Measurements from ENCODE around the gene SLC35F6.

Gene SLC35F6

GRCh38 chr2:26764078-26764887 is at the start of gene SLC35F6:
Gene SLC35F6, plus strand, starts transcription at chr2:26764284. Its CDS starts 66 bp downstream, at chr2:26764350.
- peak within 1 kb of the TSS; percentile 96 for H3K4me3 ChIP-seq (ENCODE audit: low read length)
- DNase-seq (ENCODE audit: low read depth) = peak; percentile 78
- TF ChIP-seq CTCF (conservative IDR thresholded peaks at IDR 0.05; ENCODE audit: low read length) = no peak

GRCh38 chr2:26715528-26716270 is 48.4 kb upstream of the SLC35F6 start:
- DNase-seq (ENCODE audit: low read depth) = no peak
- no peak for TF ChIP-seq CTCF (conservative IDR thresholded peaks at IDR 0.05; ENCODE audit: low read length)
- no peak overlapping the region for H3K4me3 ChIP-seq (ENCODE audit: low read length)

- DNase-seq (ENCODE audit: low read depth) = no peak
Measured at GRCh38 chr2:26716340-26716739, 47.7 kb upstream of the SLC35F6 start.

GRCh38 chr2:26716769-26717168 is 47.3 kb upstream of the SLC35F6 start:
- DNase-seq (ENCODE audit: low read depth) = no peak
- no peak for TF ChIP-seq CTCF (conservative IDR thresholded peaks at IDR 0.05; ENCODE audit: low read length)
- H3K4me3 ChIP-seq (ENCODE audit: low read length) = no peak overlapping the region

More at GRCh38 chr2:26716340-26716739, 47.7 kb upstream of the SLC35F6 start:
- TF ChIP-seq CTCF (conservative IDR thresholded peaks at IDR 0.05; ENCODE audit: low read length) = no peak
- no peak overlapping the region for H3K4me3 ChIP-seq (ENCODE audit: low read length)

- TF ChIP-seq CTCF (conservative IDR thresholded peaks at IDR 0.05; ENCODE audit: low read length) = no peak
- H3K4me3 ChIP-seq (ENCODE audit: low read length) = no peak overlapping the region
- DNase-seq (ENCODE audit: low read depth) = no peak
Measured at GRCh38 chr2:26717362-26717761, 46.7 kb upstream of the SLC35F6 start.

- H3K4me3 ChIP-seq (ENCODE audit: low read length) = no peak overlapping the region
- DNase-seq (ENCODE audit: low read depth) = no peak
- no peak for TF ChIP-seq CTCF (conservative IDR thresholded peaks at IDR 0.05; ENCODE audit: low read length)
Measured at GRCh38 chr2:26718949-26719686, 45.0 kb upstream of the SLC35F6 start.
